GM18909 (cell line): Measurements from ENCODE around the gene ALG6.

ENCODE experiments used
- ATAC-seq: cut with Tn5 transposase; IDR thresholded peaks from one replicate; pipeline ENCODE4 v1.9.1; 2021; ENCODE audit warnings: mild to moderate bottlenecking; ENCODE audit not compliant: unreplicated experiment, poor library complexity

ALG6 gene

GRCh38 chr1:63480057-63480456, 112.6 kb downstream of the ALG6 start:
- no peak for ATAC-seq

- no peak for ATAC-seq
These were observed 119.2 kb downstream of the ALG6 start for GRCh38 chr1:63486629-63487028.

- no peak for ATAC-seq
These were observed 120.1 kb downstream of the ALG6 start for GRCh38 chr1:63487336-63488065.
